OCI-LY3 (cell line): ENCODE measurements around the gene ASIC3.
A peak's percentile ranks its signal among the peaks of the same experiment; 100 is the strongest.

ENCODE experiments used
- H2AFZ ChIP-seq: fragments of 200-600, 300-600 bp; shearing (Covaris generic); 2 replicates; pipeline ENCODE4 v1.6.0; 2014; ENCODE audit warnings: antibody characterized with exemption, low read depth, low read length
- H3K27ac ChIP-seq: fragments of 200-600, 300-600 bp; sonication (generic); 2 replicates; pipeline ENCODE4 v1.5.1; 2014; ENCODE audit warnings: mild to moderate bottlenecking, low read length, moderate library complexity, mixed read lengths
- H3K27me3 ChIP-seq: fragments of 200-600, 300-600 bp; sonication (generic); 2 replicates; pipeline ENCODE4 v1.6.1; 2014; ENCODE audit warnings: low read depth, low read length, mixed read lengths
- H3K36me3 ChIP-seq: fragments of 200-600, 300-600 bp; sonication (generic); replicated peaks from 2 replicates; pipeline ENCODE3; 2014; ENCODE audit warnings: low read depth, low read length, mixed read lengths
- H3K4me1 ChIP-seq: fragments of 300-600, 200-600 bp; sonication (generic); 2 replicates; pipeline ENCODE4 v1.6.1; 2014; ENCODE audit warnings: low read length, mixed read lengths
- H3K4me2 ChIP-seq: fragments of 200-600, 300-600 bp; sonication (generic); 2 replicates; pipeline ENCODE4 v1.6.1; 2014; ENCODE audit warnings: low read length, mixed read lengths
- H3K4me3 ChIP-seq: fragments of 300-600, 200-600 bp; sonication (generic); 2 replicates; pipeline ENCODE4 v1.5.1; 2014; ENCODE audit warnings: antibody characterized with exemption, mild to moderate bottlenecking, low read length, moderate library complexity
- H3K79me2 ChIP-seq: fragments of 300-600, 200-600 bp; shearing (Covaris generic); 2 replicates; pipeline ENCODE4 v1.6.1; 2014; ENCODE audit warnings: mild to moderate bottlenecking, low read length, mixed read lengths
- H3K9ac ChIP-seq: fragments of 300-600, 200-600 bp; shearing (Covaris generic); 2 replicates; pipeline ENCODE4 v1.6.0; 2014; ENCODE audit warnings: mild to moderate bottlenecking, low read length, moderate library complexity
- H3K9me3 ChIP-seq: fragments of 200-600, 300-600 bp; shearing (Covaris generic); 2 replicates; pipeline ENCODE4 v1.6.1; 2014; ENCODE audit warnings: low read length, mixed read lengths; ENCODE audit not compliant: insufficient read depth
- H4K20me1 ChIP-seq: fragments of 200-600, 300-600 bp; sonication (generic); 2 replicates; pipeline ENCODE4 v1.6.1; 2016; ENCODE audit warnings: low read length, mixed read lengths; ENCODE audit not compliant: insufficient read depth
- EZH2phosphoT487 ChIP-seq: fragments of 200-600 bp; shearing (Covaris generic); IDR thresholded peaks from 2 replicates; pipeline ENCODE4 v1.6.1; 2018; ENCODE audit warnings: antibody characterized with exemption, mixed run types, low read depth
- TF ChIP-seq, protein P1 (sequence below): fragments of 200-600, 300-600 bp; sonication (generic); IDR thresholded peaks from 2 replicates; pipeline ENCODE4 v1.5.1; 2014; ENCODE audit warnings: antibody characterized with exemption, low read length, low read depth

ASIC3 gene

DNA sequence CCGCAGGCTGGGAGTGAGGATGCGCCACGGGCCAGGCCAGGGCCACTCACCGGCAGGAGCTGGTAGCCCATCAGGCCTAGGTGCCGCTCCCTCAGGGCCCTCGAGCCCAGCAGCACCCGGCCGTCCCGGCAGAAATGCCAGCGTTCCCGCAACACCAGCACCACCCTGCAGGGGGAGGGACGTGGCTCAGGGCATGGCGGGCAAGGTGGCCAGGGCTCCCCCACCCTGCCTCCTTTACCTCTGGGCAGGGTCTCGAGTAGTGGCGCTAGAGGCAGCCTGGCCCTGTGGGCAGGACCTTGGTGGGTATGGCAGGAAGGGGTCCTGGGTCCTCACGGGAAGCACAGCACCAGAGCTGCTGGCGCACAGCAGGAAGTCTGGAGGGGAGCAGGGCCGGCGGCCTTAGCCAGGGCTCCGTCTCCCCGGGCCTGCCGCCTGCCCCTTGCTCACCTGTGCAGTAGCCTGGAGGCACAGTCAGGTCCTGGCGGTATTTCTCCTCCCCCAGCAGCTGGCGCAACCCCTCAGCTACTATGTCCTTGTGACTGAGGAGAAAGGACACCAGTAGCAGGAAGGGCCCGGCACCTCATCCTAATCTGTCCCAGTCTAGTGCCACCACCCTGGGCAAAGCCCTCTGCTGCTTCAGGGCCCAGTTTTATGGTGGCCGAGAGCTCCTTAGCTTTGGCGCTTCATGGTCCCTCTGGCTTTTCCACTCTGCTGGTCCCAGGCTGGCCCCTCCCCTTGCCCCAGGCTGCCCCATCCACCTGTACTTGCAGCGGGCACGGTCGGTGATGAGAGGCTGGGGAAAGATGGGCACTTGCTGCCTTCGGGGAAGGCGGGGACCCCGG, 28.8 kb downstream of the ASIC3 start:
- Histone ChIP-seq H3K4me3 (no peak overlapping the region), H2AFZ (no peak overlapping the region), H3K9me3 (no peaks in the 10 kb centered on the region), H3K9ac (no peak overlapping the region), H3K79me2 (peaks cover 33% of the 10 kb centered on the region), H3K36me3 (peaks cover 20% of the 10 kb centered on the region), H3K4me2 (no peak overlapping the region), H3K27ac (no peak overlapping the region), H3K4me1 (peaks cover 31% of the 10 kb centered on the region), H3K27me3 (no peaks in the 10 kb centered on the region), H4K20me1 (no peaks in the 10 kb centered on the region)
- TF ChIP-seq EZH2phosphoT487: no peak
- TF ChIP-seq, protein P1, sequence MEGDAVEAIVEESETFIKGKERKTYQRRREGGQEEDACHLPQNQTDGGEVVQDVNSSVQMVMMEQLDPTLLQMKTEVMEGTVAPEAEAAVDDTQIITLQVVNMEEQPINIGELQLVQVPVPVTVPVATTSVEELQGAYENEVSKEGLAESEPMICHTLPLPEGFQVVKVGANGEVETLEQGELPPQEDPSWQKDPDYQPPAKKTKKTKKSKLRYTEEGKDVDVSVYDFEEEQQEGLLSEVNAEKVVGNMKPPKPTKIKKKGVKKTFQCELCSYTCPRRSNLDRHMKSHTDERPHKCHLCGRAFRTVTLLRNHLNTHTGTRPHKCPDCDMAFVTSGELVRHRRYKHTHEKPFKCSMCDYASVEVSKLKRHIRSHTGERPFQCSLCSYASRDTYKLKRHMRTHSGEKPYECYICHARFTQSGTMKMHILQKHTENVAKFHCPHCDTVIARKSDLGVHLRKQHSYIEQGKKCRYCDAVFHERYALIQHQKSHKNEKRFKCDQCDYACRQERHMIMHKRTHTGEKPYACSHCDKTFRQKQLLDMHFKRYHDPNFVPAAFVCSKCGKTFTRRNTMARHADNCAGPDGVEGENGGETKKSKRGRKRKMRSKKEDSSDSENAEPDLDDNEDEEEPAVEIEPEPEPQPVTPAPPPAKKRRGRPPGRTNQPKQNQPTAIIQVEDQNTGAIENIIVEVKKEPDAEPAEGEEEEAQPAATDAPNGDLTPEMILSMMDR: no peak

DNA sequence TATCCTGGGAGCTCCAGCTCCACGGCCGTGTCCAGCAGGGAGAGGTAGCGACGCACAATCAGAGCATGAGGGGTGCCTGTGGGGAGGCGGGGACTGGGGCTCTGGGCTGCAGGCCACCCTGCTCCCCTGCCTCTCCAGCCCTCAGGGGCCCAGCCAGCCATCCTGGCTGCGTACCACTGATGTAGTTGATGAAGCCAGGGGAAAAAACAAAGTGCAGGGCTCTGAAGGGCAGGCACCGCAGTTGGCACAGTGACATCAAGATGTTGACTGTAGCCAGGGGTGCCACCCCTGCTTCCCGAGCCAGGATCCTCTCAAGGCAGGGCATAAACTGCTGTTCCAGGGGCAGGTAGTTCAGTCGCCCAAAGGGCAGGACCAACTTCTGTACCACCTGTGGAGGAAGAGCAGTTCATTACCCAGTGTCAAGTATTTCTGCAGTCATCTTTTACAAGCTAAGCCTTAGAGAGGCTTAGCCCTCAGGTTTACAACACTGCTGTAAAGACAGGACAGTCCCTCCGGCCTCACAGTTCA, 29.4 kb downstream of the ASIC3 start:
- Histone ChIP-seq H4K20me1 (no peaks in the 10 kb centered on the region), H3K9me3 (no peaks in the 10 kb centered on the region), H3K4me3 (no peak overlapping the region), H3K9ac (no peak overlapping the region), H3K79me2 (peaks cover 40% of the 10 kb centered on the region), H3K4me1 (peaks cover 35% of the 10 kb centered on the region), H2AFZ (no peak overlapping the region), H3K27me3 (no peaks in the 10 kb centered on the region), H3K4me2 (no peak overlapping the region), H3K36me3 (peaks cover 20% of the 10 kb centered on the region), H3K27ac (peak overlapping the region; percentile 17; the same call in 1 of the 2 replicates)
- TF ChIP-seq EZH2phosphoT487: no peak
- TF ChIP-seq, protein P1: no peak

DNA sequence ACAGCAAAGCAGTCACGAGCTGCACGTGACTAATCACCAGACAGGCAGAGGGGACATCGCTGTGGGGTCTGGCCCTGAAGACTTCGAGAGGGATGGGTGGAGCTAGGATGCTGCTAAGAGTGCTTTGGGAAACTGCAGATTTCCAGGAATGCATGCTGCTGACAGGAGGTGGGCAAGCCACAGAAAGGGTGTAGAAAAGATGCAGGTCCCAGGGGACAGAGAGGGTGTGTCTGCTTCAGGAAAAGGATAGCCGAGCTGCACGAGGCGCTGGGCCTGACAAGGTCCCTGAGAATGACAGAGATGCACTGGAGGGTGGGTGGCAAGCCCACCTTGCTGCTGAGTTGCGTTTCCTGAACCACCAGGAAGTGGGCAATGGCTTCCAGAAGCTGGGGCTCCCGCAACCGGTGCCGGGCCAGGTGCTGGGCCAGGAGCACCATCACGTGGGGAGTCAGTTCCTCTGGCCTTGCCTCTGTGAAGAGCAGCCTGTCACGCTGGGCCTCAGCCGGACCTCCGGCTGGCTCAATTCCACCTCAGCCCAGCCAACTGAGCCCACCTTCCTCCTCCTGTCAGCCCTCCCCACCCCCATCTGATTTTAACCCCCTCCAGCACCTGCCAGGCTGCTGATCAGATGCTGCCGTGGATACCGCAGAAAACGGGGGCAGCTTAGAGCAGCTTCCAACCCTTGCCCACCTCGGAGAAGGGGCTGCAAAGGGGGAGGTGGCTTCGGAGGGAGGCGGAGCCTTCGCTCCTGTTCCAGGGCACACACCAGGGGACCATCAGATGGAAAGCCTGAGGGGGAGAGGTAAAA, 30.1 kb downstream of the ASIC3 start:
- H3K4me1 ChIP-seq: peaks cover 35% of the 10 kb centered on the region
- no peaks in the 10 kb centered on the region for H3K9me3 ChIP-seq
- peaks cover 20% of the 10 kb centered on the region for H3K36me3 ChIP-seq
- H3K79me2 ChIP-seq: peaks cover 43% of the 10 kb centered on the region
- H3K9ac ChIP-seq: no peak overlapping the region
- no peaks in the 10 kb centered on the region for H3K27me3 ChIP-seq
- TF ChIP-seq EZH2phosphoT487: no peak
- no peak overlapping the region for H3K4me3 ChIP-seq
- no peak overlapping the region for H2AFZ ChIP-seq
- H3K4me2 ChIP-seq: peak overlapping the region; percentile 5; the same call in 1 of the 2 replicates
- no peak overlapping the region for H3K27ac ChIP-seq
- no peaks in the 10 kb centered on the region for H4K20me1 ChIP-seq

DNA sequence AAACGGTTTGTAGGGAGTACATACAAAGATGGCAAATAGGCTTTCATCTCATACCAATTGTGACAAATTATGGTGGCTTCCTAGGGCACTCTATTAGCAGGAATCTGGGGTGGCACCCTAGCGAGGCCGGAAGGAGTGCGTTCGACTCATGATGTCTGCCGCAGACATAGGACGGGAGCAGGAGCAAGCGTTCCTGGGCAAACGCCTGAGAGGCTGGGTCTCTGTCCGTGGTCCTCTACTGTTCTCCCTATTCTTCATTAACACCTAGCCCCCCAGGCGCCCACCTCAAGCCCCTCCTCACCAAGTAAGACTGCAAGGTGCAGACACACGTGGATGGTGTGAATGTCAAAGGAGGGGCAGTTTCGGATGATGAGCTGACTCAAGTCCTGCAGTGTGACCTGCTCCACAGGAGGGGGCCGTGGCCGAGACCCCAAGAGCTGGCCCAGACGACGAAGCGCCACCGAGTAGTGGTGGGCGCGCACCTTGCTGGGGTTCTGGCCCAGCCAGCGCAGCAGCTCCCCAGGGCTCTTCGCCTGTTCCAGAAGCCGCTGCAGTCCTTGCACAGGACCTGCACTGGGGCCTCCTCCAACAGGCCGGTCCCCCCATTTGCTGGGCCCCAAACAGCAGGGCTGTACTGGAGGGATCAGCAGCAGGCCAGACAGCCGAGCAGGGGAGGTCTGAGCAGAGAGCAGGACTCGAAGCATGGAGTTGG, 31.0 kb downstream of the ASIC3 start:
- peak overlapping the region; percentile 92 for H3K9ac ChIP-seq
- no peaks in the 10 kb centered on the region for H3K9me3 ChIP-seq
- no peak overlapping the region for H2AFZ ChIP-seq
- H3K79me2 ChIP-seq: peaks cover 43% of the 10 kb centered on the region
- H3K4me1 ChIP-seq: peaks cover 40% of the 10 kb centered on the region
- H4K20me1 ChIP-seq: no peaks in the 10 kb centered on the region
- no peak overlapping the region for H3K27ac ChIP-seq
- no peak for TF ChIP-seq EZH2phosphoT487
- TF ChIP-seq, protein P1: no peak
- peak overlapping the region; percentile 94 for H3K4me3 ChIP-seq
- peak overlapping the region; percentile 88 for H3K4me2 ChIP-seq
- no peaks in the 10 kb centered on the region for H3K27me3 ChIP-seq
- H3K36me3 ChIP-seq: peaks cover 20% of the 10 kb centered on the region
